Hepatocyte (in vitro differentiated cells): ENCODE measurements around the gene EPB41L4B.

Experiments
- EZH2 ChIP-seq: fragments of 200-600 bp; sonication (generic); IDR thresholded peaks from 2 replicates; pipeline ENCODE4 v1.6.1; 2016; ENCODE audit warnings: antibody characterized with exemption, mild to moderate bottlenecking, borderline replicate concordance
- EZH2phosphoT487 ChIP-seq: fragments of 200-600 bp; sonication (generic); IDR thresholded peaks from one replicate; pipeline ENCODE4 v1.6.1; 2018; ENCODE audit warnings: antibody characterized with exemption, mild to moderate bottlenecking, low read depth, moderate library complexity; ENCODE audit not compliant: unreplicated experiment, severe bottlenecking
- TF ChIP-seq, protein P1 (sequence below): fragments of 200-600 bp; sonication (generic); IDR thresholded peaks from 2 replicates; pipeline ENCODE4 v1.5.1; 2016; ENCODE audit warnings: antibody characterized with exemption, mild to moderate bottlenecking; ENCODE audit not compliant: poor library complexity

DNA sequence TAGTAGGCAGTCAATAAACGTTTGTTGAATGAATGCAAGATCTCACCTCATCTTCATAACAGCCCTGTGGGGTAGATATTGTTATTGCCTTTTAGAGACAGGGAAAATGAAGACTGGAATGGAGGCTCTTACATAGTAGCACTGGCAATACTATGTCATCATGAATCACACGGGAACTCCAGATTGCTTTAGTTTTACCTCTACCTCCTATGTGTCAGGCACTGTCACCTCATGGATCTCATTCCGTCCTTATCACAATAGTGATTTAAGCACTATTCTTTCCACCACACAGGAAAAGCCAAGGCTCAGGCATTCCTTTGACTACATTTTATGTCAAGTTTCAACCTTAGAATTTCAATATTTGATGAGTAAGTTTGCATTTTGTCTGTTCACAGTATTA lies 2.9 kb upstream of the EPB41L4B start:
- TF ChIP-seq EZH2 (no peak), EZH2phosphoT487 (no peak)
- TF ChIP-seq, protein P1, sequence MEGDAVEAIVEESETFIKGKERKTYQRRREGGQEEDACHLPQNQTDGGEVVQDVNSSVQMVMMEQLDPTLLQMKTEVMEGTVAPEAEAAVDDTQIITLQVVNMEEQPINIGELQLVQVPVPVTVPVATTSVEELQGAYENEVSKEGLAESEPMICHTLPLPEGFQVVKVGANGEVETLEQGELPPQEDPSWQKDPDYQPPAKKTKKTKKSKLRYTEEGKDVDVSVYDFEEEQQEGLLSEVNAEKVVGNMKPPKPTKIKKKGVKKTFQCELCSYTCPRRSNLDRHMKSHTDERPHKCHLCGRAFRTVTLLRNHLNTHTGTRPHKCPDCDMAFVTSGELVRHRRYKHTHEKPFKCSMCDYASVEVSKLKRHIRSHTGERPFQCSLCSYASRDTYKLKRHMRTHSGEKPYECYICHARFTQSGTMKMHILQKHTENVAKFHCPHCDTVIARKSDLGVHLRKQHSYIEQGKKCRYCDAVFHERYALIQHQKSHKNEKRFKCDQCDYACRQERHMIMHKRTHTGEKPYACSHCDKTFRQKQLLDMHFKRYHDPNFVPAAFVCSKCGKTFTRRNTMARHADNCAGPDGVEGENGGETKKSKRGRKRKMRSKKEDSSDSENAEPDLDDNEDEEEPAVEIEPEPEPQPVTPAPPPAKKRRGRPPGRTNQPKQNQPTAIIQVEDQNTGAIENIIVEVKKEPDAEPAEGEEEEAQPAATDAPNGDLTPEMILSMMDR: no peak
